ENCODE measurements around the gene TMEM42. TPM values are rescaled to one million over a fixed set of nuclear protein-coding genes. Genes with fewer than 3 reads are reported as not detected.

Gene TMEM42
- total RNA-seq, 2 experiments from 2014 or later: 9.3 to 9.7 TPM

GRCh38 chr3:44885618-44886017 lies 23.9 kb downstream of the TMEM42 start:
- POLR2A ChIA-PET: no interaction called here
- CTCF ChIA-PET: no interaction called here
- H3K4me3 Mint-ChIP-seq: no peak overlapping the region

DNA sequence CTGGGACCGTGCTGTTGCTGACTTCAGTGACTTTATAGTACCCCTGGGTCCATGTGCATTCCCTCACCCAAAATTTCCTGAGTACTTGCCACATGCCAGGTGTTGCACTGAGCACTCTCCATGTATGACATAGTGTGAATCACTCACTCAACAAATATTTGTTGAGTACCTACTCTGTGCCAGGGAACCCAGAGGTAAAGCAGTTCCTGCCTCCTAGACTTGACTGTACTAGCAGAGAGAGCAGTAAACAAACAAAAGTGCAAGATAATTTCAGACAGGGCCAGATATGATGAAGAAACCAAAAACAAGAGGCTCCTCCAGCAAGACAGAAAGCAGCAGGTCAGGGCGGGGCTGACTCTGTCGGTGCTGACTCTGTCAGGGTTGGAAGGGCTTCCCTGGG lies 24.8 kb downstream of the TMEM42 start:
- Mint-ChIP-seq H3K27ac (no peak overlapping the region), H3K27me3 (peaks cover 4% of the 10 kb centered on the region), H3K9me3 (no peaks in the 10 kb centered on the region), H3K4me1 (no peaks in the 10 kb centered on the region), H3K36me3 (ENCODE audit: low read depth) (no peaks in the 10 kb centered on the region), H3K4me3 (no peak overlapping the region)
- DNase-seq: no peak
- POLR2A ChIA-PET: no interaction called here
- CTCF ChIA-PET: interaction anchor here (0.6 kb wide), 1 partner anchor 359 kb away, joined by 3 read pairs; no protein-coding TSS in a partner anchor

More at GRCh38 chr3:44885618-44886017, 23.9 kb downstream of the TMEM42 start:
- Mint-ChIP-seq H3K27me3 (peaks cover 6% of the 10 kb centered on the region), H3K27ac (no peak overlapping the region), H3K36me3 (ENCODE audit: low read depth) (no peaks in the 10 kb centered on the region), H3K9me3 (no peaks in the 10 kb centered on the region), H3K4me1 (no peaks in the 10 kb centered on the region)
- DNase-seq: no peak

DNA sequence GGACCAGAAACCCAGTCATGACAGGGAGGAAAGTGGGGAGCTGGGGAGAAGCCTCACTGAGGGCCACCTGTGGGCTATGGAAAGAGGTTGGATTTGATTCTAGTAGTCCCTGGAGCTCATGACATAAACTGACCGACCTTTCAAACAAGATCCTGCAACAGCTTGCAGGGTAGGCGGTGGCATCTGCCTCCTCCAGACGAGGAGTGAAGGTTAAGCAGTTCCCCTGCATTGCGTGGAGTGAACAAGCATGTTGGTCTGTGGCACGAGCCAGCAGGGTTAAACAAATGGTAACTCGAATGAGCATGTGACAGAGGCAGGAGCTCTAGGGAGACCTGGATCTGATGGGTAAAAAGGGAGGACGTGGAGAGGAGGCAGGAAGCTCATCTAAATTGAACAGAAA lies 25.4 kb downstream of the TMEM42 start:
- Mint-ChIP-seq H3K27ac (no peak overlapping the region), H3K4me1 (no peaks in the 10 kb centered on the region), H3K27me3 (peaks cover 4% of the 10 kb centered on the region), H3K4me3 (no peak overlapping the region), H3K9me3 (no peaks in the 10 kb centered on the region), H3K36me3 (ENCODE audit: low read depth) (no peaks in the 10 kb centered on the region)
- no peak for DNase-seq
- ChIA-PET CTCF (interaction anchor here (0.7 kb wide), 1 partner anchor 10 kb away, joined by 3 read pairs; no protein-coding TSS in a partner anchor), POLR2A (no interaction called here)

DNA sequence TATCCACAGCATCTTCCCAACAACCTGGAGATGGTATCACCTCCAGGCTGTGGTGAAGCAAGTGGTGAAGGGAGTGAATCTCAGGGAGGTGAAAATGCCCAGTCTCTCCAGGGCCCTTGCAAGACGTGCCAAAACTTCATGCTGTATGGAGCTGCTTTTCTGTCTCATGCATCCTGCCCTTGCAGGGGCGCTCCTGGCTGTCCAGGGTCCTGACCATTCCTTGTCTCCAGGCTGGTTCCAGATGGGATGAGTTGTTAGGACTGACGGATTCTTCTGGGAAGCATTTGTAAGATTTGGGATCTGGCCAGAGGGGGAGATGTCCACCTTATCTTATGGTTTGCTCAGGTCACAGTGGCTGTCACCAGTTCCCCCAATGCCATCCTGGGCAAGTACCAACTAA lies 28.5 kb downstream of the TMEM42 start:
- Mint-ChIP-seq H3K27ac (no peak overlapping the region), H3K36me3 (ENCODE audit: low read depth) (no peaks in the 10 kb centered on the region), H3K27me3 (no peaks in the 10 kb centered on the region), H3K4me3 (no peak overlapping the region), H3K4me1 (no peaks in the 10 kb centered on the region), H3K9me3 (no peaks in the 10 kb centered on the region)
- ChIA-PET CTCF (no interaction called here), POLR2A (no interaction called here)
- DNase-seq: no peak

DNA sequence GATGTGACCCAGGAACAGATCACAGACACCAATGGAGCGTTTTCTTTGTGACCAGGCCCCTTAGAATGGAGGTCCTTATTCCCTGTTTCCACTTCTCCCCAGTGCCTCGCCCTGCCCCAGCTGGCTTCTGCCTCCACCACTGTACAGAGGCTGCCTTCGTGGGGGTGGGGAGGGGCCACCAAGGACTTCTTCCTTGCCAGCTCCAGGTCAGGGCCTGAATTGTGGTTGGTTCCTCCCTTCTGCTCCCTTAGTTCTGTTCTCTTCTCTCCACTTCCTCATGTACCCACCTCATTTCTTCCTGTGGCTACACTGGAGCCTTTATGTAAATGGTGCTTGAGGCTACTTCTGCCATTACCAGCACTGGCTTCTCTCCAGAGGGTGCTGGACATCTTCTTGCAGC lies 29.1 kb downstream of the TMEM42 start:
- Mint-ChIP-seq H3K4me3 (no peak overlapping the region), H3K27me3 (no peaks in the 10 kb centered on the region), H3K9me3 (no peaks in the 10 kb centered on the region), H3K27ac (no peak overlapping the region), H3K4me1 (no peaks in the 10 kb centered on the region), H3K36me3 (ENCODE audit: low read depth) (no peaks in the 10 kb centered on the region)
- CTCF ChIA-PET: no interaction called here
- no peak for DNase-seq
- POLR2A ChIA-PET: no interaction called here

DNA sequence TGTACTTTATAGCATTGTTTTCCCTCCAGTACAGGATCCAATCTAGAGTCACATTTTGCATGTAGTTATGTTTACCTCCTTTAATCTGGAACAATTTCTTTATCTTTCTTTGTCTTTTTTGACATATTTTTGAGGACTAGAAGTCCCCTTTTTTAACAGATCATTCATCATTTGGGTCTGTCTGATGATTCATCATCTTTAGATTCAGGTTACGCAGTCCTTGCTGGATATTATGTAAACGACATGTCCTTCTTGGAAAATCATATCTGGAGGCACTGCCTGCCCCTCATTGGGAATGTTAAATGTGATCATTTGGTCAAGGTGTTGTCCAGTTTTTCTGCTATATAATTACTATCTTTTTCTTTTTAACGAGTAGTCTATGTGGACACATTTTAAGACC lies 31.0 kb downstream of the TMEM42 start:
- no peak for DNase-seq
- ChIA-PET POLR2A (no interaction called here), CTCF (no interaction called here)
- Mint-ChIP-seq H3K27ac (no peak overlapping the region), H3K9me3 (no peaks in the 10 kb centered on the region), H3K4me3 (no peak overlapping the region), H3K36me3 (ENCODE audit: low read depth) (no peaks in the 10 kb centered on the region), H3K4me1 (no peaks in the 10 kb centered on the region), H3K27me3 (no peaks in the 10 kb centered on the region)

DNA sequence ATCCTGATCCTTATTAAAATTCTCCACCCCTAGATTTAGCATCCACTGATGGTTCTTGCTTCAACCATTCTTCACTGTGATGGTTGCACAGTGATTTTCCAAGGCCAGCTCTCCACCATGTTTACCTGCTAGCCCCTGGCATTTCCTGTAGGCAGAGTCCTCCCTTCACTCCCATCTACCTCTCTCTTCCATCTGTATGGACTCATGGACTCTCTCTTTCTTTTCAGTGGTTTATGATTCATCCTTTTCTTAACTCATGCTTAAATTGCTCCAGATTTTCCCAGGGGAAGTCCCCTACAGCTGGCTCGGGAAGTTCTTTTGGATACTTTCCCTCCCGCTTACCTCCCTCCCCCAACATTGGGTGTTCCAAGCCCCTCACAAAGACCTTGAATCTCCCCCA lies 31.4 kb downstream of the TMEM42 start:
- Mint-ChIP-seq H3K36me3 (ENCODE audit: low read depth) (no peaks in the 10 kb centered on the region), H3K9me3 (no peaks in the 10 kb centered on the region), H3K27ac (no peak overlapping the region), H3K4me1 (no peaks in the 10 kb centered on the region), H3K4me3 (no peak overlapping the region), H3K27me3 (no peaks in the 10 kb centered on the region)
- CTCF ChIA-PET: no interaction called here
- POLR2A ChIA-PET: no interaction called here
- DNase-seq: no peak

DNA sequence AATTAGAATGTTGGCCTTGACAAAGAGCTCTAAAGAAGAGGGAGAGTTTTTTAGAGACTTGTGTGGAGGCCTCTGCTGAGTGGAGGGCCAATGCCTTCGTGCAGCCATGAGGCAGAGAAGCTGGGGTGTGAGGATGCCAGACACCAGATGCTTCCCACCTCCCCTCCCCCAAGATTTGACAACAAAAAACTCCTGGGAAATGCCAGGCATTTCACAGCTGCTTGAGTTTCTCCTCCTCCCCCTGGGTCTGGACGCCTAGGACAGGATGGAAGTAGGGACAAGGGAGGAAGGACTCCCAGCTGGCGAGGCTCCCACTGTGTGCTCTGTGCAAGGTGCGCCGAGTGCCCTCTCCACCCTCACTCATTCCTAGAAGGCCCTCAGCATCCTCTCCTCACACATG lies 32.8 kb downstream of the TMEM42 start:
- H3K9me3 Mint-ChIP-seq: no peaks in the 10 kb centered on the region
- no peaks in the 10 kb centered on the region for H3K27me3 Mint-ChIP-seq
- POLR2A ChIA-PET: no interaction called here
- H3K36me3 Mint-ChIP-seq (ENCODE audit: low read depth): no peaks in the 10 kb centered on the region
- CTCF ChIA-PET: no interaction called here
- no peak overlapping the region for H3K4me3 Mint-ChIP-seq
- DNase-seq: no peak
- no peaks in the 10 kb centered on the region for H3K4me1 Mint-ChIP-seq
- H3K27ac Mint-ChIP-seq: no peak overlapping the region

DNA sequence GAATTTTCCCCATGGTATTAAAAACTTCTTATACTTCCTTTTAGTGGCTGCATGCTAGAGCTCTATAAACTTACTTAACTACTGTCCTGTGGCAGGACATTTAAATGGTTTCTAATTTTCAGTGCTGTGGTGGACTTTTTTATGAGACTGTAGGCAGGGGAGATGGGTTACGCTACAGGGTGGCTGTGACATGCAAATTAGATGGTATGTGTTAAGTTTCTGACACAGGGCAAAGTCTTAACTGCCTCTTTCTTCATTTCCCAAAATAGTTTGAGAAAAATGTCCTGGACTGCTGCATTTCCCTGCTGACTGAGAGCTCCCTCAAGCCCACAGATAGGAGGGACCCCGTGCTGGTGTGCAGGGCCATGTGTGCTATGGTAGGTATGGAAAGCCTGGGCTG lies 34.7 kb downstream of the TMEM42 start:
- POLR2A ChIA-PET: no interaction called here
- CTCF ChIA-PET: interaction anchor here (1.1 kb wide), 1 partner anchor 9 kb away, joined by 3 read pairs; no protein-coding TSS in a partner anchor
- no peaks in the 10 kb centered on the region for H3K36me3 Mint-ChIP-seq (ENCODE audit: low read depth)
- H3K9me3 Mint-ChIP-seq: no peaks in the 10 kb centered on the region
- H3K4me3 Mint-ChIP-seq: no peak overlapping the region
- no peak overlapping the region for H3K27ac Mint-ChIP-seq
- no peaks in the 10 kb centered on the region for H3K4me1 Mint-ChIP-seq
- no peak for DNase-seq
- H3K27me3 Mint-ChIP-seq: no peaks in the 10 kb centered on the region

DNA sequence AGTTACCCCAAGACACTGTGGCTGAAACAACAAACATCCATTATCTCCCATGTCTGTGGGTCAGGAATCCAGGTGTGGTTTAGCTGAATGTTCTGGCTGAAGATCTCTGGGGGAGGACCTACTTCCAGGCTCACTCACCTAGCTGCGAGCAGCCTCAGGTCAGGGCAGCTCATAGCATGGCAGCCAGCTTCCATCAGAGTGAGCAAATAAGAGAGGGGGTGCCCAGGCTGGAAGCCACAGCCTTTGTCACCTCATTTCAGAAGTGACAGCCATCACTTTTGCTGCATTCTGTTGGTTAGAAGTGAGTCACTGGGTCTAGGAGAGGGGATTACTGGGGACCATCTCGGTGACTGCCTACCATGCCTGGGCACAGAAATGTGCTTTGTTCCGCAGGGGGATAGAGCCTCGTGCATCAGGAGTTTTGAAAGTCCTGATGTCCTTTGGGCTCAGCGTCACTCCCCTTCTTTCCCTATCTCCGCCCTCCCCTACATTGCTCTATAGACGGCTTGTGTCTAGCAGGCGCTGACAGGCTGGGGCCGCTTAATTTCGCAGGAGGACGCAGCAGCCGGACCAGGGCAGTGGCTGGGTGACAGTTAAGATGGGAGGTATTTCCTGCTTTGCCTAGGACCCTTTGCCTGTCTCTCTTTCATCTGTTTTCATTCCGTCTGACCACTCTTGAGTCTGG lies 38.1 kb downstream of the TMEM42 start:
- H3K4me1 Mint-ChIP-seq: no peaks in the 10 kb centered on the region
- CTCF ChIA-PET: no interaction called here
- no peaks in the 10 kb centered on the region for H3K36me3 Mint-ChIP-seq (ENCODE audit: low read depth)
- no peak overlapping the region for H3K27ac Mint-ChIP-seq
- DNase-seq: no peak
- H3K4me3 Mint-ChIP-seq: no peak overlapping the region
- H3K27me3 Mint-ChIP-seq: no peaks in the 10 kb centered on the region
- H3K9me3 Mint-ChIP-seq: no peaks in the 10 kb centered on the region
- POLR2A ChIA-PET: no interaction called here

- ChIA-PET POLR2A (no interaction called here), CTCF (no interaction called here)
- no peak overlapping the region for H3K27ac Mint-ChIP-seq
- H3K9me3 Mint-ChIP-seq: no peaks in the 10 kb centered on the region
- no peak for DNase-seq
- H3K36me3 Mint-ChIP-seq (ENCODE audit: low read depth): no peaks in the 10 kb centered on the region
- no peak overlapping the region for H3K4me3 Mint-ChIP-seq
- H3K4me1 Mint-ChIP-seq: no peaks in the 10 kb centered on the region
- H3K27me3 Mint-ChIP-seq: peaks cover 1% of the 10 kb centered on the region
Measured at GRCh38 chr3:44902628-44903027, 40.9 kb downstream of the TMEM42 start.

GRCh38 chr3:44903314-44903713 lies 41.6 kb downstream of the TMEM42 start:
- ChIA-PET POLR2A (no interaction called here), CTCF (no interaction called here)
- Mint-ChIP-seq H3K27me3 (peaks cover 1% of the 10 kb centered on the region), H3K36me3 (ENCODE audit: low read depth) (no peaks in the 10 kb centered on the region), H3K4me1 (no peaks in the 10 kb centered on the region), H3K4me3 (no peak overlapping the region), H3K27ac (no peak overlapping the region), H3K9me3 (no peaks in the 10 kb centered on the region)
- DNase-seq: no peak

GRCh38 chr3:44903751-44904150 lies 42.0 kb downstream of the TMEM42 start:
- no peak for DNase-seq
- H3K4me3 Mint-ChIP-seq: no peak overlapping the region
- H3K27me3 Mint-ChIP-seq: peaks cover 1% of the 10 kb centered on the region
- no peaks in the 10 kb centered on the region for H3K4me1 Mint-ChIP-seq
- no peaks in the 10 kb centered on the region for H3K9me3 Mint-ChIP-seq
- H3K27ac Mint-ChIP-seq: no peak overlapping the region
- POLR2A ChIA-PET: no interaction called here
- no peaks in the 10 kb centered on the region for H3K36me3 Mint-ChIP-seq (ENCODE audit: low read depth)
- CTCF ChIA-PET: no interaction called here

GRCh38 chr3:44905446-44906157 lies 43.9 kb downstream of the TMEM42 start:
- POLR2A ChIA-PET: no interaction called here
- no peak for DNase-seq
- H3K27me3 Mint-ChIP-seq: peaks cover 10% of the 10 kb centered on the region
- H3K36me3 Mint-ChIP-seq (ENCODE audit: low read depth): no peaks in the 10 kb centered on the region
- no peak overlapping the region for H3K27ac Mint-ChIP-seq
- no peaks in the 10 kb centered on the region for H3K9me3 Mint-ChIP-seq
- CTCF ChIA-PET: interaction anchor here (1.2 kb wide), 1 partner anchor 9 kb away, joined by 3 read pairs; no protein-coding TSS in a partner anchor
- H3K4me3 Mint-ChIP-seq: no peak overlapping the region
- H3K4me1 Mint-ChIP-seq: no peaks in the 10 kb centered on the region
